COLO668 (cell line): ENCODE data around the gene PRPH2.
"Not testable (repeated sequence)": the region's sequence is repeated elsewhere in the genome, so short reads cannot be mapped to it uniquely, and the experiment has no call there.

ENCODE experiments used
- DNase-seq: peaks from one replicate; lab custom pipeline; 2025; ENCODE audit not compliant: unreplicated experiment; lab: John Stamatoyannopoulos, UW

The PRPH2 gene

DNA sequence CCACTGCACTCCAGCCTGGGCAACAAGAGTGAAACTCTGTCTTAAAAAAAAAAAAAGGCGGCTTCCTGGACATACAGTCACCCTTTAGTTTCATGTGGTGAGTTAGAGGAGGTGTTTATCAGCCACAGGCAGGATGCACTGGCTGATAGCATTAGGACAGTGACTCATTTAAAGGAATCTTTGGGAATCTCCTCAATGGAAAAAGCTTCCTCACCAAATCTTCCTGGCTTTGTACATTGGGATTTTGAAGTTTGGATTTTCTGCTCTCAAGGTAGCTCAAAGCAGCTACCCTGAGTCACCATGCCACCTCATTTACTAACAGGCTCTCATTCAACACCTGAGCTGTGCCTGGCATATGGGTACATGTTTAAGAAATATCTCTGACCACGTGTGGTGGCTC, 20.2 kb downstream of the PRPH2 start:
- no peak for DNase-seq

- DNase-seq, result no peak
Observed at GRCh38 chr6:42698217-42698616, 24.2 kb downstream of the PRPH2 start.

DNA sequence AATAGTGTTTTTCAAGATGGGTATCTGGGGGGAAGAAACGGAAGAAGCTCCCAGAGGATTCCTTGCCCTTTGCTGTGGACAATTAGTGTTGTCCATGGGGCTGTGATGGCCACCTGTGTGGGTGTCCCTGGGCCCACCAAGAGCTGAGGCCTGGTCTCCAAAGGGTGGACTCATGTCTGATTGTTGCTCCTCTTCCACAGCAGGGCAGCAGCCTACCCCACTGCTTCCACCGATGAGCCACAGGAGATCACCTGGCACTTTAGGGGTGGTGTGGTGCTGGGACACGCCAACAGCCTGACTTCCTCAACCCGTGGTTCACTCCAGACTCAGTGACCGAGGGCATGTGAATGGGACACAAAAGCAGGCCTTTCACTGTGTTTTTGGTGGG, 25.1 kb downstream of the PRPH2 start:
- no peak for DNase-seq

DNA sequence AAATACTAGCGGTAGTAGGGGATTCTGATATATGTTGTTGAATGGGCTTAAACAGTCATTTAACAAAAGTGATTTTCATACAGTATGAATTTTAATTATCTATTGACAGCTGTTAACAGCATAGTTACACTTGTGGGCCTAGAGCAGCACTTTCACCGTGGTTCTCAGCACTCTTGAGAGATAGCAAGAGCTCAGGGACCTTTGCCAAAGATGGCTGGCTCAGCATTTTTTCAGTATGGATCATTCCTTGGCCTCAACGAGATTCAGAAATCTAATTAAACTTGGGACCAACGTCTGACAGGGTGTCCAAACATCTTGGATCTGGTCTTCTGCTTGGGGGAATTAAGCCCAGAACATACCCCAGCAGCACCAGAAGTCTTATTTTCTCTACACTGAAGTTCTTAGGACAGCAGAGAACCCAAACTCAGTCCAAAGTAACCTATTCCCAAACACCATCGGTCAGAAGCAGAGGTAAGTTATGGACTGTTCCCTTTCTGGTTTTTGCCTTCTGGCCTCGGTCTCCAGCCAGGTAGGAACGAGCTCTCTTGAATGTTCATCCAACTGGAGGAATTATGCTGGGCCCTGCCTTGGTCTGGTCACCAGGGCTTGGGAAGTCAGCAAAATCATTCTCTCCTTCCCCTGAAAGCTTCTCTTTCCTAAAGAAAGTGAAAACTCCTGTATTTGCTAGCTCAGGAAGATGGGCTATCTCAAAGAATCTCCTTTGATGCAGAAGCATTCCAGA, 25.7 kb downstream of the PRPH2 start:
- DNase-seq, result no peak

DNA sequence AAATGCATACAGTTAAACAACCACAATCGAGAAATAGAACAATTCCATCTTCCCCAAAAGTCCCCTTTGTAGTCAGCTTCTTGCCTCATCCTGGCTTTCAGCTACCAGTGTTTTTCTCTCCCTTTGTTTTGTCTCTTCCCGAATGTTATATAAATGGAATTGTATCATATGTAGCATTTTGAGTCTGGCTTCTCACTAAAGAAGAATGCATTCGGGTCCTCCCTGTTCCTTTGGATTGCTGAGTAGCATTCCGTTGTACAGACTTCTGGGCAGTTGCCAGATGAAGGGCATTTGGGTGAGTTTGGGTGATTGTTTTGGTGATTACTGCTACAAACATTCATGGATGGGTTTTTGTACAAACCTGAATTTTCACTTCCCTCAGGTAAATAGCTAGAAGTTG, 27.8 kb downstream of the PRPH2 start:
- DNase-seq, result no peak

GRCh38 chr6:42693725-42694323, 28.6 kb downstream of the PRPH2 start:
- DNase-seq, result no peak

DNA sequence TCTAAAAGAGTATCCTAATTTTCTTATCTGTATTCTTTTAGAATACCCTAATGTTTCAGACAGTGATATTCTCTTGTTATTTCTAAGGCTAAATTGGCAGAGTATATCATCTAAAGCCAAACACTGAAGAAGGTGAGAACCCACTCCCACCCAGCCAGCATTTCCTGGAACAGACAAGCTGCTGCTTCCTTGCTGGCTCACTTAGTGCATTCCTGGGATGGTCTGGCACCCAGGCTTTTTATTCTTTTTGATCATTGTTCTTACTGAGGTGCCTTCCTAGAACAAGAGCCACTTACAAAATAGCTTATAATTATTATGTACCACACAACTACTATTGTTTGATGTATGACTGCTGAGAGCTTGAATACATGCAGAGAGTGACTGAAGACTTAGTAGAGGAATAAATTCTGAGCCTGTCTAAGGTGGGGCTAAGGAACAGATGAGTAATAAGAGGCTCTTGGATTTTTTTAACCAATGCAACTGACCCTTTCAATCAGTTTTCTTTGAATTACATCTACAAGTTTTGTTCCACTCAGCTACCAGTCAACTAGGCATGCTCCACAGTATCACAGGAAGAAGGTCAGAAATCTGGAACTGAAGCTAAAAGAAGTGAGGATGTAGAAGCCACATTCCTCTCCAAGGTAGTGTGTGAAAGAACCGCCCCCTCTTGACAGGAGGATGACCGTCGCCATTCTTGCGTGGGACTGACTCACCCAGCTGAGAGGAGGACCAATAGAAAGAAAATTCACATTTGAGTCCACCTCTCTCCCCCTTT, 30.1 kb downstream of the PRPH2 start:
- DNase-seq, result no peak

- no peak for DNase-seq
Observed at GRCh38 chr6:42690872-42691271, 31.5 kb downstream of the PRPH2 start.

DNA sequence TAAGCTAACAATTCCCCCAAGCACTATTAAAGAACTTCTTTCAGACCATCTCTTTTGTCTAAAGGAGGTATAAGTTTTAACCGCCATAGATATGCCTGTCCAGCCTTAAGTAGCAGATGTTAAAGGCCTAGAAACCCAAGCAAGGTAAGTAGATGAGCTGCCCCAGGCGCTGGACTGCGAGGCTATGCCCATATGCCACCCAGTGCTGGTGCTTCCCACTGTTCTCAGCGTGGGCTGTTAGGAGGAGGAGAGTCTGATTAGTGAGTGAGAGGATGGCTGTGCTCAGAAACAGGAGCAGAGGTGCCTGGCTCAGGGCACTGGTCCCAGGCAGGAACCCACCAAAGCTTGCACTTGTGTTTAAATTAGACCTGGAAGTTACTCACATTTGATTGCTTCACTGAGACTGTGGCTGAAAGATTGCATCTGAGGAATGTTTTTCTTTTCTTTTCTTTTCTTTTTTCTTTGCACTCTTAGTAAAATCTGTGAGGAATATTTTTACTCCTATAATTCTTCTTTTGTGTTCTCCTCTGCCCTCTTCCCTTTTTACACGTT, 32.2 kb downstream of the PRPH2 start:
- DNase-seq, result no peak

DNA sequence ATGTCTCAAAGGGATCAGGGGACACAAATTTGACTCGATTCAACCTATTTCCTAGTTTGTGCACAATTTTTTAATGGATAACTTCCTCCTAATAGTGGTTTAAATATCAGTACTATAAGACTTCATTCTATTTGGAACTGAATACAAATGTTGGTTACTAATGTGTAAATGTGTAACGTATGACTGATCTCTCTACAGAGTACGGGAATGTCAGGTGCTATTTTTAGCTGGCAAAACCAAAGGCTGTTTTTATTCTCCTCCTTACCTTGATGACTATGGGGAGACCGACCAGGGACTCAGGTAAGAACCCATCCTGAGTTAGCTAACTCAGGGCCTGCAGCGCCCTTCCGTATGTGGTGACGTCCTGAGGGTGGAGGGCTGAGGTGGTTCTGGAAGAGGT, 33.0 kb downstream of the PRPH2 start:
- DNase-seq, result no peak

GRCh38 chr6:42688281-42688680, 34.1 kb downstream of the PRPH2 start:
- DNase-seq, result no peak

DNA sequence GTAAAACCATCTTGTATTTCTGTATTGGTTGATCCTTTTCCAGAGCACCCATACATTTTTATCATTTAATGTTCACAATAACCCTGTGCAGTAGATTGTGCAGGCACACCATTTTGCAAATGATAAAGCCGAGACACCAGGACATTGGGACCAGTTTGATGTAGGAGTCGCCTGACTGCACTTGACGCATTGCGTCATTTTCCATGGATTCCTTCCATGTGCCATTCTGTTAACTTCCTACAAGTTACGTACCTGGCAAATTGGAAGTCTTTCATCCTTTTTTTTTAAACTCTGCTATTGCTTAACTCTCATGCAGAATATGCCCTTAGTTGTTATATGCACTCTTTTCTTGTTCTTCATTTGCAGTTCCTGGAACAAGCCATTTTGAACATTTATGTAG, 43.0 kb downstream of the PRPH2 start:
- DNase-seq, result no peak

- no peak for DNase-seq
Observed at GRCh38 chr6:42674780-42675179, 47.6 kb downstream of the PRPH2 start.

GRCh38 chr6:42674368-42674767, 48.0 kb downstream of the PRPH2 start:
- not testable (repeated sequence) for DNase-seq

GRCh38 chr6:42664718-42665117, 57.7 kb downstream of the PRPH2 start:
- no peak for DNase-seq

DNA sequence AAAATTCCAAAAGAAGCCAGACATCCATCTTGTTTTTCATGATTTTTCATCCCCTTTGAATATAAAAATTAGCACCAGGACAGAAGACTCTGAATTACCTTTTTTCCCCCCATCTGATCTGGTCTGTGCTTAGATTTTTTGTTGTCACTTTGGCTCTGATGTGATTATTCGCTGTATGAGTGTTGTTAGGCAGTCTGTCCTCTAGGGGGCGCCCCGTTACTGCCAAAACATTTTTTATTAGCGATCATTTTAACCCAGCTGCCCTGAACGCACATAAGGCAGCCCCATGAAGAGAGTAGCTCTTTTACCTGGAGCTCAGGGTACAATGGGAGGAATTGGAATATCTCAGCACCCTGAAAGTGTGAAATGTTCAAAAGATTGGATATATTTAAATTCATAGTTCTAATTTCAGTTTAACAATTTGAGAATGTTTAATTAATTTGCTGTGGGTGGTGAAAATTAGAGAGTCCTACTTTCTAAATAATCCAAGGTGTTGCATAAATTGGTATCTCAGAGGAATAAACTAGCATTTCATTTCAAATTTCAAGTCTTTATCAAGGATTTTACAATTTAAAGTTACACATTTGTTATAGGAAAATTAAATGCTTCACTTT, 60.8 kb downstream of the PRPH2 start:
- peak; percentile 56 for DNase-seq

DNA sequence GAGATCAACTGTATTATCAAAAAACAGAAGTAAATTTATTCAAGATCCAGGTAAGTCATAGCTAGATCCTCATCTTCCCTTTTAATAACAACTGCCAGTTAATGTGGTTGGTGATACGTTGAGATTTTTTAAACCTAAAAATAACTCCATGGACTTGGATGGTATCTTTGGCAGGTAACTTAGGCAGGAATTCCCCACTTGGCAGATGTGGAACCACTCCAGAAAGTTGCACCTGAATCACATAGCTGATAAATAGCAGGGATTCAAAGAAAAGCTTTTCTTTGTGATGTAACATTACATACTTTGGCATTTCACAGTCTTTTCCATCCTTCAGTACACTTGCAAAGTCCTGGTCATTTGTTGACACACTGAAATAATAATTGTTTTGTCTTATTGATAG, 62.6 kb downstream of the PRPH2 start:
- DNase-seq, result no peak

GRCh38 chr6:42653851-42654250, 68.5 kb downstream of the PRPH2 start:
- no peak for DNase-seq

DNA sequence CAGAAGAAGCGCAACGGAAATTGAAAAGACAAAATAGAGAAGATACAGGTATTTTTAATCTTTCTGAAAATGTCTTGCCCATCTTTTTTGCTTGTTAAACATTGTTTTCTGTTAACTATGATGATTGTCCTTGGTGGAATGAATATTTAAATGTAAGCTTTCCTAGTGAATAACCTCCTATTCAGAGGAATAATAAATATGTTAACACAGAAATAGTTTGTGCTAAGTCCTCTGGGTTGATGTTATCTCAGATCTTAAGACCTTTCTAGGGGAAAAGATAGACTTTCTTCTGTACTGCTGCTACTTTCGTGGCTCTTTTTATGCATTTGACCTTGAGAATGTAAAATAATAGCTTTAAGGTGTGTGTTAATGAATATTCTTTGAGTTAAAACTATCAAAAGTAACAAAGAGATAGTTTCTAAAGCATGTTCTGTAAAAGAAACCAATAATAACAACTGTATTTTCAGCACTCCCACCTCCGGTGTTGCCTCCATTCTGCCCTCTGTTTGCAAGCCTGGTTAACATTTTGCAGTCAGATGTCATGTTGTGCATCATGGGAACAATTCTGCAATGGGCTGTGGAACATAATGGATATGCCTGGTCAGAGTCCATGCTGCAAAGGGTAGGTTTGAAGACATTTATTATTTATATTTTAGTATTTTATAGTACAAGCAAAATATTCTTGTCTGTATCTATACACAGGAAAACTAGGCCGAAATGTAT, 70.2 kb downstream of the PRPH2 start:
- DNase-seq, result no peak
